Sigmoid colon (tissue), 4 donors: Measurements from ENCODE around the gene CCL3.

Experiments
- EP300 ChIP-seq, 4 donors: sonication (generic); formaldehyde crosslinking; IDR thresholded peaks; one replicate each; pipeline ENCODE4 v1.6.1; 2017; ENCODE audit warnings: antibody characterized with exemption in 4 of 4
- POLR2A ChIP-seq, 2 donors: fragments of 450-650 bp; IDR thresholded peaks; one replicate each; pipeline ENCODE4 v1.6.1; 2016; ENCODE audit warnings: antibody characterized with exemption in 2 of 2, mild to moderate bottlenecking in 2 of 2, moderate library complexity in 2 of 2
- POLR2AphosphoS5 ChIP-seq, 4 donors: sonication (generic); formaldehyde crosslinking; IDR thresholded peaks; one replicate each; pipeline ENCODE4 v1.6.1; 2017; ENCODE audit warnings: antibody characterized with exemption in 4 of 4
- TF ChIP-seq, protein P1 (sequence below), 4 experiments: fragments of 450-650 bp in 3 of 4; fragments of 200-600 bp in 1 of 4; IDR thresholded peaks; one replicate each; pipeline ENCODE4 v1.5.1; 2016 to 2019; ENCODE audit warnings: antibody characterized with exemption in 4 of 4, mild to moderate bottlenecking in 3 of 4, moderate library complexity in 2 of 4

DNA sequence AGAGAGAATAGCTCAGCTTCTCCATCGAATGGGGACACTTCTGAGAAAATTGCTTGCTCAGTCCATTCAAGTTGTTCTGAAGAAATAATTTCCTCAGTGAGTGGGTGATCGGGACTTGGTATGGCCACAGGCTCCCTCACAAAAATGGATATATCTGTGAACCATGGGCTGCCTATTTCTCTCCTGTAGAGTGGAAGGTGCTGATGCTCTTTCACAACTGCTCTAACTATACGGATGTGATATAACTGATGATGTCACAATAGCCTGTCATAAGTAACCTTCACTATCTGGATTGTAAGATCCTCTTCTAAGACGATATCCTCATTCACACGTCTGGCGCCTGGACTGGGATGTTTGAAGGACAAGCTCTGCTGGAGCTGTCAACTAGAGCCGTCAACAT, 30.5 kb downstream of the CCL3 start:
- TF ChIP-seq, protein P1, sequence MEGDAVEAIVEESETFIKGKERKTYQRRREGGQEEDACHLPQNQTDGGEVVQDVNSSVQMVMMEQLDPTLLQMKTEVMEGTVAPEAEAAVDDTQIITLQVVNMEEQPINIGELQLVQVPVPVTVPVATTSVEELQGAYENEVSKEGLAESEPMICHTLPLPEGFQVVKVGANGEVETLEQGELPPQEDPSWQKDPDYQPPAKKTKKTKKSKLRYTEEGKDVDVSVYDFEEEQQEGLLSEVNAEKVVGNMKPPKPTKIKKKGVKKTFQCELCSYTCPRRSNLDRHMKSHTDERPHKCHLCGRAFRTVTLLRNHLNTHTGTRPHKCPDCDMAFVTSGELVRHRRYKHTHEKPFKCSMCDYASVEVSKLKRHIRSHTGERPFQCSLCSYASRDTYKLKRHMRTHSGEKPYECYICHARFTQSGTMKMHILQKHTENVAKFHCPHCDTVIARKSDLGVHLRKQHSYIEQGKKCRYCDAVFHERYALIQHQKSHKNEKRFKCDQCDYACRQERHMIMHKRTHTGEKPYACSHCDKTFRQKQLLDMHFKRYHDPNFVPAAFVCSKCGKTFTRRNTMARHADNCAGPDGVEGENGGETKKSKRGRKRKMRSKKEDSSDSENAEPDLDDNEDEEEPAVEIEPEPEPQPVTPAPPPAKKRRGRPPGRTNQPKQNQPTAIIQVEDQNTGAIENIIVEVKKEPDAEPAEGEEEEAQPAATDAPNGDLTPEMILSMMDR (IDR thresholded peaks at IDR 0.05), result no peak
- TF ChIP-seq POLR2A (IDR thresholded peaks at IDR 0.05) (no peak), POLR2AphosphoS5 (IDR thresholded peaks at IDR 0.05) (no peak), EP300 (IDR thresholded peaks at IDR 0.05) (no peak)
